Left lobe of liver (tissue), 2 donors: ENCODE data around the gene DCDC2C. TPM values are rescaled to one million over a fixed set of nuclear protein-coding genes. Genes with fewer than 3 reads are reported as not detected.

Source experiments
- ATAC-seq: fragments of 200-7000 bp; cut with Tn5 transposase; one replicate; pipeline ENCODE4 v1.9.1; 2020; ENCODE audit warnings: mild to moderate bottlenecking, moderate library complexity
- DNase-seq: peaks from one replicate; pipeline ENCODE4 v3.0.0-alpha.2; 2020; ENCODE audit warnings: low spot score
- total RNA-seq: library from RNA; stranded (reverse); gene quantifications from one replicate; pipeline ENCODE4 v1.2.1, GENCODE V29; 2021
- donor health status: DM: no; HTN: no; CAD: no; lungs with moderate emphysema.
- donor health status: DM: no; HTN: yes; CAD: no.

The DCDC2C gene
- total RNA-seq, 1 donor from 2014 or later = not detected

DNA sequence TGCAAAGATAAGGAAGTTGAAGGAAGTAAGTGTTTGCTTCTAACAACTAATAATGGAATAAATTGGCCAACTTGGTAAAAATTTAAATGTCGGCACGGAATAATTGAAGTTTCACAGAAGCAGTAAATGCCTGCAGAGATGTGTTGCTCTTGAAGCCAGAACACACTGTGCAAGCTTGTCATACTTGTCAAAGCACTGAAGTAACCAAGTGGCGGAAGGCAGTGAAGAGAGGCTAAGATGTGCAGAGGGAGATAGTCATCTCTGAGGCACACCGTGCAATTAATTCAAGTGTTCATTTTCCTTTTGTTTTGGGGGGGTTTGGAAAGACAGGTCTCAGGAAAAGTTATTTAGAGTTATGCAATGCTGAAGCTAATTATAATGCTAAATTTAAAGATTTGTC lies 5.2 kb downstream of the DCDC2C start:
- no peak for ATAC-seq

DNA sequence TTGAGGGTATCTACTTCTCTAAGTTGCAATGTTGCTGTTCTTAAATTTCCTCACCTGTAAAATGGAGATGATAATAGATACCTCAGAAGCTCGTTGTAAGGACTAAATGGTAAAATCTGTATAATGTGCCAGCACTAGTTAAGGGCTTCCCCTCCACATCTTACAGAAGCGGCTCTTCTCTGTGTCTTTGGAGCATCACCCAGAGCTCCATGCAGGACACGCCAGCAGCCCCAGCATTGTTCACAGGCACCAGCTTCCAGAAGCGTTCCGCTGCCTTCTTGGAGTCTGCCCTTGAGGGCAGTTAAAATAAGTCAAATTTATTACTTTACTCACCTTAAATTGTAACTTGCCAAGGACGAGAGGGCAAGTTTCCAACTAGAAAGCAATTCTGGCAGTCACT lies 5.8 kb downstream of the DCDC2C start:
- DNase-seq (no peak), ATAC-seq (no peak)

More for the DNA sequence above, 5.2 kb downstream of the DCDC2C start:
- no peak for DNase-seq

DNA sequence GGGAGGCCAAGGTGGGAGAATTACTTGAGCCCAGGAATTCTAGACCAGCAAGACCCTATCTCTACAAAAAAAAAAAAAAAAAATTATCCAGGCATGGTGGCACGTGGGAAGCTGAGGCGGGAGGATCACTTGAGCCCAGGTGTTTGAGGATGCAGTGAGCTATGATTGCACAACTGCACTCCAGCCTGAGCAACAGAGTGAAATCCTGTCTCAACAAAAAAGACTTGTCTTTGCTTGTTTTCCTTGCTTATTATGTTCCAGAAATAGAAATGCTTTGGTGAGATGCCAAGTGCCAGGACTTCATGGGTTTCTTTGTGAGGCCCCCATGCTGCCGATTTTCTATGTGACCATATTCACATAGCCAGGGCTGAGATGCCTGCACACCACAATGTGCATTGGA lies 9.0 kb downstream of the DCDC2C start:
- DNase-seq (no peak), ATAC-seq (no peak)

DNA sequence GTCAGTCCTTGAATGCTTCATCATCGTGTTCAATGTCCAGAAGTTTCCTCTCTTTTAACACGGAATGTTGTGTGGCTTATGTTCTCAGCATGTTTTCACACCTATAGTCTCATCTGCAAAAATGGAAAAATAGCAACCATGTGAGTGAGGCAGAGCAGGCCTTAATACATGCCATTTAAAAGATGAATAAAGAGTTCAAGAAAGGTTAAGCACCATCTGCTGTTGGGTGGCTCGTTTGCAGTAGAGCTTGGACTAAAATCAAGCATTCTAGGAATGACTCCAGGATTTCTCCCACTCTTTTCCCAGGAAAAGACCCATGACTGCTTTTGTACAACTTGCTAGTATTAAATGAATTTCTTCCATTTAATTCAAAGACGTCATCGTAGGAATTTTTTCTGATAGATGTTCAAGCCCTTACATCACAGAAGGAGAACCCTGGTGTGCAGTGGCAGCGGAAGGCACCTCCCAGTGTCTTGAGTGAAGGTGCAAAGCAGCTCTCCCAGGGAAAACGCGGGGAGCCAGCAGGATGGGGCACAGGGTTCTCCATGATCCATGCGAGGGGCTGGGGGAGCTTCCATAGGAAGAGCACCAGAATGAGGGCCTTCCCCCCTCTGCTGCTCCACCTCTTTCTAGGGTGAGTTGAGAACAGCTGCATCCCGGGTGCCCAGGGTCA lies 9.6 kb downstream of the DCDC2C start:
- ATAC-seq = no peak
- DNase-seq = no peak

- ATAC-seq (no peak), DNase-seq (no peak)
Observed at GRCh38 chr2:3718679-3719078, 15.3 kb downstream of the DCDC2C start.

GRCh38 chr2:3725002-3725401 lies 21.6 kb downstream of the DCDC2C start:
- no peak for ATAC-seq
- DNase-seq = no peak

- DNase-seq (no peak), ATAC-seq (no peak)
Observed at GRCh38 chr2:3725458-3726250, 22.3 kb downstream of the DCDC2C start.

DNA sequence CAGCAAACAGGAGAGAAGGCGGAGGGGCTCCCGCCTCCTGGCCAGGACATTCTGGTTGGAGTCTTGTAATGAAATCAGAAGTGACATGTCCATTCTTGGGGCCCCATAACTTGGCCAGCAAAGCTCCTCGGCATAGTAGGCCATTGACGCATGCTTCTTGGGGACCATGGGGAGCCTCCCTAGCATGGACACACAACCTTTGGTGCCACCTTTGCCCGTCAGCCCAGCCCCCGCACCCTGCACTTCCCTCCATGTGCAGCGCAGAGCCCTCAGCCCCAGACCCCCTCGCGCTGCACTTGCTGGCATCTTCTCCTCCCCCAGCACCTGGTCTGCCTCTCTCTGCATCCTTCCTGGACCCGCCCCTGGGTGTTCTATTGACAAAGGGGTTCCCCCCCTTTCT lies 23.1 kb downstream of the DCDC2C start:
- ATAC-seq (no peak), DNase-seq (no peak)

DNA sequence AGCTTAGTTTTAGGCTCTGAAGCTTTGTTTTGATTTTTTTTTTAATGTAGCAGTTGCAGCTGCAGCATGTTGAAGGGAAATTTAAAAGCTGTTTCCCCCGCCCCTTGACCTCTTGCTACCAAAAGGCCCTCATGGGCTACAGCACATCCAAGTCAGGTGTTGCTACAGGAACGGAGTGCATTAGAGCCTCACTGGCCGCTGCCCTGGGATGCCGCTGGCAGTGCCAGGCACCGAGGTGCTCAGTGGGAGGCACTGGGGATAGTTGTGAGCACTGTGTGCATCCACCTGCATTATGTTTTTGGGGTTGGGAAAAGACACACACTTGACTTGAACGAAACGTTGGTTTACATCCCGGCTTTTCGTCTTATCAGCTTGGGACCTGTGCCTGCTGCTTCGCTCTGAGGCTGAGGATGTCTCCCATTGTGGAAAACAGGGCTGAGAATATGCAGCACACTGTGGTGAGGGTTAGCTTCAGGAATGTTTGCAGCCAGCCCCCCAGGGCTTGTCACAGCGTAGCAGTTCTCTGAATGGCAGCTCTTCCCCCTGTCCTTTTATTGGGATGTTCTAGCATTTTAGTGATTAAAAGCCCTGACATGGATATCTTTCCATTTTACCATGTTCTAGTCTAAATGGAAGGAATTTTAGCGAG lies 24.1 kb downstream of the DCDC2C start:
- DNase-seq = no peak
- no peak for ATAC-seq

GRCh38 chr2:3728104-3729054 lies 25.0 kb downstream of the DCDC2C start:
- DNase-seq (no peak), ATAC-seq (peak; percentile 80)

DNA sequence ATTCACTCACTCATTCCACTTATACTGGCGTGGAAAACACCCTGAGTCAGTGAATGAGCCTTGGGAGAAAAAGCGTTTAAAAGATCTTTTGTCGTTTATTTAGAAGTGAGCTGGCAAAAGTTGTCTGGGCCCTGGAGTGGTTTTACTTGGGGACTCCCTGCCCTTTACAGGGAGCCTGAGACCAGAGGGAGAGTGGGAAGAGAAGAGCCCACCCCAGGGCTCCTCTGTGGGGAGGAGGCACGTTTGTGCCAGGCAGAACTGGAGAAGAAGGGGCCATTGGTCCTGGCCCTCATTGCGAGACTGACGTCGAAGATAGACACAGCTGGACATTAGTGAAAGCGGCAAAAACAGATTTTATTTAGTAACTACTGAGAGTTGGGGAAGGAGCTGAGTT lies 25.7 kb downstream of the DCDC2C start:
- ATAC-seq (no peak), DNase-seq (no peak)

DNA sequence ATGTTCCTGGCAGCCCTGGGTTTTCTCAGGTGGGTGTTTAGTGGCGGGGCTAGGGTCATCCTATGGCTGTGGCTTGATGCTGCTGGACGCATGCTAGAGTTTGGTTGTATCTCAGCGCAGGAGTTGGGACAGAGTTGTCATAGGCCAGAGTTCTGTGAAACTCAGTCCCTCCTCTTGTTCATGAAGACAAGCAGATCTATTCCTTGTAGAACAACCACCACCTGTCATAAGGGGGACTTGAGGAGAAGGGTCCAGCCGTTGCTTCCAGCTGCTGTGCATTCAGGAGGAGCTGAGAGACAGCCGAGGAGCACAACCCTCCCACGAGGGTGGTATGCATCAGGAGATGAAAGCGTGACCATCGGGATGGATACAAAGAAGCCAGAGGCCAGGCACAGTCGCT lies 26.4 kb downstream of the DCDC2C start:
- no peak for ATAC-seq
- DNase-seq = no peak

GRCh38 chr2:3730646-3731045 lies 27.3 kb downstream of the DCDC2C start:
- ATAC-seq = no peak
- DNase-seq = no peak

GRCh38 chr2:3731829-3732228 lies 28.5 kb downstream of the DCDC2C start:
- ATAC-seq (no peak), DNase-seq (no peak)

DNA sequence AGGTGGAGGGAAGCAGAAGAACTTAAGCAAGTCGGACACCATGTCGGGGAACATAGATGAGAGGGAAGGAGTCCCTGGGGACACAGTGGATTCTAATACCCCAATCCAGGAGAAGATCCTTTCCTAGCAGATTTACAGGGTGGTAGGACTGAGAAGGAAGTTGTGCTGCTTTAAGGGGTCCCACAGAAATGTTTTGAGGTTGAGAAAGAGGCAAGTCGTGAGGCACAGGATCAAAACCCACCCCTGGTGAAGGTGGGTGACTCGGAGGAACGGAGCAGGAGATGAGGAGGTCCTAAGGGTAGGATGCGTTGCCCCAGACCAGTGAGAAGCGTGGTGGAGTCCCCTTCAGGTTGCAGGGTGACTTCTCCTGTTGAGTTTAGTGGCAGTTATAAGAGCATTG lies 32.7 kb downstream of the DCDC2C start:
- no peak for ATAC-seq

DNA sequence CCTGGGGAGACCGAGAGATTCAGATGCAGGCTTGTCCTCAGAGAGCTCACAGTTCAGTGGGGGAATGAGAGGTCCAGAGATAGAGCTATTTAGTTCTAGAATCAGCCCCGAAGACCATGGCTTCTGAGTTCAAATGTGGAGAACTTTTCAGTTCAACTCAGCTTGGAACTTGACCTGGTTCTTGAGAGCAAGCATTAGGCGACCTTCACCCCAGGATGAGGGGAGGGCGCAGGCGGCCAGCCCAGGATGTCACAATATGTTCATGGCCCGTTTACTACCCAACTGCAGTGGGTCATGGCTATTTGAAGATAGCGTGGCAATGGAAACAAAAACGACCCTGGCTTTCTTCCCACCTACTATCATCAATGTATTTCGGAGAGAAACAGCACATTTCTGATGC lies 33.8 kb downstream of the DCDC2C start:
- ATAC-seq (no peak), DNase-seq (no peak)

More for the DNA sequence above, 32.7 kb downstream of the DCDC2C start:
- DNase-seq = no peak

DNA sequence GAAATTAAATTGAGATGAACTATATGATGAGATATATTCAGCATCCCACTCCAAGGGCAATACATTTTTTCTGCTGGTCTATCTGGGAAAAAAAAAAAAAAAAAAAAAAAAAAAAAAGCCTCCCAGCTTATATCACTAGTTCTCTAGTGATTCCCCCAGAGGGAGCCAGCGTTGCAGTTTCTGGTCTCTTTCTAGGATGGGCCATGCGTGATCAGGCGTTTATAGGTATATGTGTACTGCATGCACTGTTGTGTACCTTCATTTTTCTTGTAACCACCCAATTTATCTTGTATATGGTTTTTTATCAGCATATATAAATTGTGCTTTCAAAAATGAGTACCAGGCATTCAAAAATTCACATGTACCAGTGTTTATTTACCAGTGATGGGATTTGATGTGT lies 35.1 kb downstream of the DCDC2C start:
- peak; percentile 42 for ATAC-seq
- DNase-seq = no peak

DNA sequence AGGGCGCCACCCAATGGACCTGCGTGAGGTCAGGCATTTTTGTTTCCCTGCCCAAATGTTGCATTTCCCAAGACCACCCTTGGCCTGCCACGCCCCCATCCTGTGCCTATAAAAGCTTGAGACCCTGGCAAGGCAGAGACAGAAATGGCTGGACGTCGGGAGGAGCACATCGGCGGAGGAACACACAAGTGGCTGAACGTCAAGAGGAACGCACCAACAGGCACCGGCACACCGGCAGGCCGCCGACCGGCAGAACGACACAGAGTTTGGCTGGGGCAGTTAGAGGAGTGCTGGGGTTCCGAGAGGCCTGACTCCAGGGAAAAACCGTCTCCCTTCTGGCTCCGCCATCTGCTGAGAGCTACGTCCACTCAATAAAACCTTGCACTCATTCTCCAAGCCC lies 35.9 kb downstream of the DCDC2C start:
- no peak for DNase-seq
- no peak for ATAC-seq

DNA sequence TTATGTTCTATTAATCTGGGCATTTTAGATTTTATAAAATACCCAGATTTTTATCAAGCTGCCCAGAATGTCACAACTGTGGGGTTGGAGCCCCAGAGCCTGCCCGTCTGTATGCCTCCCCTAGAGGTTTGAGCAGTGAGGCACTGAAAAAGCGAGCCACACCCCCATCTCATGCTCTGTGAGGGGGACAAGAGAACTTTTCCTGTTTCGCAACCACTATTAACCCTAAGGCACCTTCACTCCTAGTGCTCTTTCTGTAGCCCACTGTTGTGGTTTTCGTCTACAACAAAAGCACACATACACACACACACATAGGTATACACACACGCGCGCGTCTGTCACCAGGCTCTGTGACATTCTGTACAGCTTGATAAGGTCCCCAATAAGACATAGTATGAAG lies 38.0 kb downstream of the DCDC2C start:
- ATAC-seq (no peak), DNase-seq (no peak)

DNA sequence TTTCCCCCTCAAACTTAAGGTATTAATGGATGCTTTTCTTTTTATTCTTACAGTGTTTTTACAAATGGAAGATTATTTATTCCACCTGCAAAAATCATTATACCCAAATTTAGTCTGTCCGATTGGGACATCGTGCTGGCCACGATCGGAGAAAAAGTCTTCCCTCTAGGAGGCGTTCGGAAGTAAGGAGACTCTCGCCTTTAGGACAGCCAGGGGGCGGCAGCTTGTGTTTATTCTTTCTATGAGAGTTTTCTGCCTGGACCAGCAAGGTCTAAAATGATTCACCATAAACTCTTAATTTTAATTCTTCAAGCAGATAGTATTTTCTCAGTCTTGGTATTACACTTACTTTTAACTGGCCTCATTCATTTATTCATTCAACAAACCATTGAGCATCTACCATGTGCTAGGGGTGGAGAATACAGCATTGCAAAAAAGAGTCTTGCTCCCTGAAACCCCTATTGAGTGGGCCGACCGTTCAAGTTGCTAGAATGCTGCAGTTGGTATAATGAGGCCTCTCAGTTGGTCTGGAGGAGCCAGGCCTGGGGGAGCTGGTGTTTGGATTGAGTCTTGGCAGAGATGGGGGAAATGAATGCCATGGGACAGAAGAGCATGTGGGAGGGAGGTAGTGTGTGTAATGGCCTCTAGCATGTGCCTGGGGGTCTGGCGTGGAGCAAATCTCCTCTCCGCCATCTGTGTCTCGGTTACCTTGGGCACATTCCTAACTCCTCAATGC lies 38.7 kb downstream of the DCDC2C start:
- DNase-seq = no peak

More for the DNA sequence above, 38.7 kb downstream of the DCDC2C start:
- ATAC-seq = no peak
